ENCODE measurements around the gene CRIP3.

Gene CRIP3

DNA sequence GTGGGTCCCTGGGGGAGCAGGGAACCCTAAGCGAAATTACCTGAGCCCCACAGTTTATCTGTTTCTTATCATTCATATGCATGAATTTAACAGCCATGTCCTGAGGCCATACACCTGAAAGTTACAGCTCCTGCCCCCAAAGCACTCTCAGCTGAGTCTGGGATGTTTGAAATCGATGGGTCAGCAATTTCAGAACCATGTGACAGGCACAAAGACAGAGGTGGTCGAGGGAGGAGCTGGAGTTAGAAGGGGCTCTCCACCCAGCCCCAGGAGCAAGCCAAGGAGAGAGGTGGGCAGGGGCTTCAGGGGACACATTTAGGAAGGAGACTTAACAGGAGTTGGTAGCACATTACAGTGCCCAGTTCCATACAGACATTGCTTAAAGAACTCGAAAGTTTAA lies 50.4 kb downstream of the CRIP3 start:
- DNase-seq (ENCODE audit: low read depth in 4 of 4, low spot score in 1 of 4), result no peak

GRCh38 chr6:43257367-43258145 lies 51.1 kb downstream of the CRIP3 start:
- DNase-seq (ENCODE audit: low read depth in 4 of 4, low spot score in 1 of 4), result no peak

DNA sequence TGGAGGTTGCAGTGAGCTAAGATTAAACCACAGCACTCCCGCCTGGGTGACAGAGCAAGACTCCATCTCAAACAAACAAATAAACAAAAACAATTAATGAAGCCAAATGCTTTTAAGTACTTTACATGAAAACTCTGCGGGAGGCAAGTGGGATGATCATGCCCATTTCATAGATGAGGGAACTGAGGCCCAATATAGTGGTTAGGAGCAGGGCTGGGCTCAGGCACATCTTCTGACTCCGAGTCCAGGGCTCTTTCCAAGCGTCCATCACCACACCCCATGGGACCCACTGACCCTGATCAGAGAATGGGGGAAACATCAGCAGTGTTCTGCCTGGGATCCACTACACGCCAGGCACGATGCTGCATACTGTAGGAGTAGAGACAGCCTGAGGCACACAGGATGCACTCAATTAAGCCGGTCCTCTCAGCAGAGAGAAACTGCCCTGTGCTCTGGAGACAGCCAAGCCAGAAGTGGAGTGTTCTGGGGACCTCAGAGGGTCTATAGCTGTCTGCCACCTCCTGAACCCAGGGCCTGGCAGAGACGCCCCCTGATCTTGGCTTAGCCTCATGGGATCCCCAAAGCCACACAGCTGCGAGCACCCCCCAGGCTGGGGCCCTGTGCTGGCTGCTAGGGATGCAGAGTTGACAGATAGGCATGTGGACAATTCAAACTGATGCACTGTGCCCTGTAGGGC lies 51.8 kb downstream of the CRIP3 start:
- DNase-seq (ENCODE audit: low read depth in 4 of 4, low spot score in 1 of 4), result no peak
